Epithelial cell of esophagus (primary cell): ENCODE measurements around the gene JARID2.

Experiments
- DNase-seq: peaks from one replicate; pipeline ENCODE4 v3.0.0; 2010; ENCODE audit warnings: low read depth
- H3K4me3 ChIP-seq: 2 replicates; pipeline ENCODE4 v1.5.1; 2011; ENCODE audit warnings: mild to moderate bottlenecking, low read length, control low read depth
- CTCF ChIP-seq: IDR thresholded peaks from 2 replicates; pipeline ENCODE4 v1.5.1; 2011; ENCODE audit warnings: low read depth, mild to moderate bottlenecking, low read length, control low read depth, inconsistent platforms; ENCODE audit not compliant: insufficient read depth; ENCODE audit errors: missing control alignments

Gene JARID2

GRCh38 chr6:15421945-15422733 is 176.3 kb downstream of the JARID2 start:
- DNase-seq: no peak
- no peak for TF ChIP-seq CTCF
- no peak overlapping the region for H3K4me3 ChIP-seq

- no peak for TF ChIP-seq CTCF
- no peak overlapping the region for H3K4me3 ChIP-seq
- peak; percentile 19 for DNase-seq
Observed at GRCh38 chr6:15423286-15423993, 177.6 kb downstream of the JARID2 start.

GRCh38 chr6:15425947-15426346 is 180.1 kb downstream of the JARID2 start:
- TF ChIP-seq CTCF: no peak
- H3K4me3 ChIP-seq: no peak overlapping the region

GRCh38 chr6:15426395-15426794 is 180.5 kb downstream of the JARID2 start:
- H3K4me3 ChIP-seq: no peak overlapping the region
- no peak for DNase-seq
- no peak for TF ChIP-seq CTCF

More at GRCh38 chr6:15425947-15426346, 180.1 kb downstream of the JARID2 start:
- DNase-seq: peak; percentile 38

GRCh38 chr6:15426901-15427300 is 181.0 kb downstream of the JARID2 start:
- H3K4me3 ChIP-seq: no peak overlapping the region
- DNase-seq: no peak
- no peak for TF ChIP-seq CTCF

GRCh38 chr6:15427331-15428070 is 181.6 kb downstream of the JARID2 start:
- no peak for TF ChIP-seq CTCF
- H3K4me3 ChIP-seq: no peak overlapping the region
- DNase-seq: peak; percentile 19
